Measurements from ENCODE around the gene CDK4.

DNA sequence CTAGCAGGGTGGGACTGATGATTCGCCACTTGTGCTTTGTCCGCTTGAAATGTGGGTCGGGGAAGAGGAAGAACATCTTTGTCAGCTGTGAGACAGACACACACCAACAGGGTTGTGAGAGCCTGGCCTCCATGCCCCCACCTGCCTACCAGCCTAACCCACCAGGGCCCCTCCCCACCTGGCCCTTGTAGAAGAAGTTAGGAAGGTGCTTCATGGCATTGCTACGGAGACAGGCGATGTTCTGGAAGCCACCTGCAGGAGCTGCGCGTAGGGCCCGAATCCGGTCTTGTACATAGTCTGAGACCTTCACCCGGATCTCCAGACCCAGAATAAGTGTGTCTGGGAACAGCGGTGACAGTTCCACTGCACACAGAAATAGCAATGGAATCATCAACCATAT is 17.5 kb upstream of the CDK4 start:
- TF ChIP-seq, protein P1, sequence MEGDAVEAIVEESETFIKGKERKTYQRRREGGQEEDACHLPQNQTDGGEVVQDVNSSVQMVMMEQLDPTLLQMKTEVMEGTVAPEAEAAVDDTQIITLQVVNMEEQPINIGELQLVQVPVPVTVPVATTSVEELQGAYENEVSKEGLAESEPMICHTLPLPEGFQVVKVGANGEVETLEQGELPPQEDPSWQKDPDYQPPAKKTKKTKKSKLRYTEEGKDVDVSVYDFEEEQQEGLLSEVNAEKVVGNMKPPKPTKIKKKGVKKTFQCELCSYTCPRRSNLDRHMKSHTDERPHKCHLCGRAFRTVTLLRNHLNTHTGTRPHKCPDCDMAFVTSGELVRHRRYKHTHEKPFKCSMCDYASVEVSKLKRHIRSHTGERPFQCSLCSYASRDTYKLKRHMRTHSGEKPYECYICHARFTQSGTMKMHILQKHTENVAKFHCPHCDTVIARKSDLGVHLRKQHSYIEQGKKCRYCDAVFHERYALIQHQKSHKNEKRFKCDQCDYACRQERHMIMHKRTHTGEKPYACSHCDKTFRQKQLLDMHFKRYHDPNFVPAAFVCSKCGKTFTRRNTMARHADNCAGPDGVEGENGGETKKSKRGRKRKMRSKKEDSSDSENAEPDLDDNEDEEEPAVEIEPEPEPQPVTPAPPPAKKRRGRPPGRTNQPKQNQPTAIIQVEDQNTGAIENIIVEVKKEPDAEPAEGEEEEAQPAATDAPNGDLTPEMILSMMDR (IDR thresholded peaks at IDR 0.05): no peak
- no peak for TF ChIP-seq ZFX (IDR thresholded peaks at IDR 0.05; ENCODE audit: borderline replicate concordance)
